NCI-H128 (cell line): Measurements from ENCODE around the gene TRIO.
A peak's percentile ranks its signal among the peaks of the same experiment; 100 is the strongest.

Source experiments
- DNase-seq: peaks from one replicate; lab custom pipeline; 2025; ENCODE audit not compliant: unreplicated experiment; lab: John Stamatoyannopoulos, UW

Gene TRIO

GRCh38 chr5:14122089-14122488, 21.1 kb upstream of the TRIO start:
- DNase-seq = no peak

GRCh38 chr5:14123551-14123950, 19.6 kb upstream of the TRIO start:
- DNase-seq = no peak

- DNase-seq = no peak
Observed at GRCh38 chr5:14123974-14124482, 19.1 kb upstream of the TRIO start.

- DNase-seq = no peak
Observed at GRCh38 chr5:14125262-14125661, 17.9 kb upstream of the TRIO start.

- no peak for DNase-seq
Observed at GRCh38 chr5:14127587-14127986, 15.6 kb upstream of the TRIO start.

GRCh38 chr5:14128079-14128478, 15.1 kb upstream of the TRIO start:
- no peak for DNase-seq

GRCh38 chr5:14129123-14129522, 14.0 kb upstream of the TRIO start:
- no peak for DNase-seq

GRCh38 chr5:14131855-14132503, 11.2 kb upstream of the TRIO start:
- DNase-seq = no peak

GRCh38 chr5:14133394-14133793, 9.7 kb upstream of the TRIO start:
- no peak for DNase-seq

GRCh38 chr5:14134083-14134482, 9.1 kb upstream of the TRIO start:
- no peak for DNase-seq

- no peak for DNase-seq
Observed at GRCh38 chr5:14134771-14135170, 8.4 kb upstream of the TRIO start.

GRCh38 chr5:14135621-14136020, 7.5 kb upstream of the TRIO start:
- no peak for DNase-seq

GRCh38 chr5:14136228-14136627, 6.9 kb upstream of the TRIO start:
- DNase-seq = no peak

GRCh38 chr5:14138608-14139540, 4.3 kb upstream of the TRIO start:
- DNase-seq = no peak

GRCh38 chr5:14141764-14142163, 1.4 kb upstream of the TRIO start:
- DNase-seq = no peak

GRCh38 chr5:14142202-14142826, 828 bp upstream of the TRIO start:
- DNase-seq = no peak

- DNase-seq = no peak
Observed at GRCh38 chr5:14143546-14143840, 351 bp downstream of the TRIO start.

- DNase-seq = no peak
Observed at GRCh38 chr5:14143841-14144585, 871 bp downstream of the TRIO start.

GRCh38 chr5:14144586-14145434, 1.7 kb downstream of the TRIO start:
- DNase-seq = peak; percentile 20
